IPS-11a (cell line): ENCODE measurements around the gene SLC37A2.
"Not testable (repeated sequence)": the region's sequence is repeated elsewhere in the genome, so short reads cannot be mapped to it uniquely, and the experiment has no call there.

Experiments used
- H3K4me3 ChIP-seq: one replicate; pipeline ENCODE4 v1.5.1; 2013; ENCODE audit warnings: low read depth, low read length, control low read depth

The SLC37A2 gene

GRCh38 chr11:125082611-125083311 is 19.7 kb downstream of the SLC37A2 start:
- H3K4me3 ChIP-seq = no peak overlapping the region

- no peak overlapping the region for H3K4me3 ChIP-seq
These were observed 20.4 kb downstream of the SLC37A2 start for GRCh38 chr11:125083312-125084056.

- H3K4me3 ChIP-seq = no peak overlapping the region
These were observed 20.9 kb downstream of the SLC37A2 start for GRCh38 chr11:125084057-125084416.

GRCh38 chr11:125084761-125085231 is 21.7 kb downstream of the SLC37A2 start:
- H3K4me3 ChIP-seq = no peak overlapping the region

GRCh38 chr11:125085301-125086081 is 22.4 kb downstream of the SLC37A2 start:
- no peak overlapping the region for H3K4me3 ChIP-seq

GRCh38 chr11:125086633-125087296 is 23.7 kb downstream of the SLC37A2 start:
- H3K4me3 ChIP-seq = no peak overlapping the region

GRCh38 chr11:125088123-125088522 is 25.0 kb downstream of the SLC37A2 start:
- H3K4me3 ChIP-seq = no peak overlapping the region

GRCh38 chr11:125088576-125089455 is 25.7 kb downstream of the SLC37A2 start:
- H3K4me3 ChIP-seq = no peak overlapping the region

- not testable (repeated sequence) for H3K4me3 ChIP-seq
These were observed 26.4 kb downstream of the SLC37A2 start for GRCh38 chr11:125089481-125089880.

- not testable (repeated sequence) for H3K4me3 ChIP-seq
These were observed 27.0 kb downstream of the SLC37A2 start for GRCh38 chr11:125090151-125090550.

- H3K4me3 ChIP-seq = no peak overlapping the region
These were observed 27.7 kb downstream of the SLC37A2 start for GRCh38 chr11:125090816-125091215.

- H3K4me3 ChIP-seq = no peak overlapping the region
These were observed 28.3 kb downstream of the SLC37A2 start for GRCh38 chr11:125091247-125091876.

- no peak overlapping the region for H3K4me3 ChIP-seq
These were observed 29.0 kb downstream of the SLC37A2 start for GRCh38 chr11:125091877-125092664.

- no peak overlapping the region for H3K4me3 ChIP-seq
These were observed 29.6 kb downstream of the SLC37A2 start for GRCh38 chr11:125092669-125093068.

GRCh38 chr11:125093502-125093901 is 30.4 kb downstream of the SLC37A2 start:
- H3K4me3 ChIP-seq = no peak overlapping the region

GRCh38 chr11:125094731-125095130 is 31.6 kb downstream of the SLC37A2 start:
- no peak overlapping the region for H3K4me3 ChIP-seq

GRCh38 chr11:125100136-125100535 is 37.0 kb downstream of the SLC37A2 start:
- H3K4me3 ChIP-seq = no peak overlapping the region

GRCh38 chr11:125101596-125101995 is 38.5 kb downstream of the SLC37A2 start:
- no peak overlapping the region for H3K4me3 ChIP-seq

- H3K4me3 ChIP-seq = no peak overlapping the region
These were observed 38.9 kb downstream of the SLC37A2 start for GRCh38 chr11:125102025-125102424.
